HG03045 (cell line): ENCODE data around the gene HIVEP1.
"Not testable (repeated sequence)": the region's sequence is repeated elsewhere in the genome, so short reads cannot be mapped to it uniquely, and the experiment has no call there.

Experiments used
- ATAC-seq: cut with Tn5 transposase; IDR thresholded peaks from one replicate; pipeline ENCODE4 v1.9.1; 2021; ENCODE audit warnings: mild to moderate bottlenecking, moderate library complexity; ENCODE audit not compliant: unreplicated experiment

Gene HIVEP1

DNA sequence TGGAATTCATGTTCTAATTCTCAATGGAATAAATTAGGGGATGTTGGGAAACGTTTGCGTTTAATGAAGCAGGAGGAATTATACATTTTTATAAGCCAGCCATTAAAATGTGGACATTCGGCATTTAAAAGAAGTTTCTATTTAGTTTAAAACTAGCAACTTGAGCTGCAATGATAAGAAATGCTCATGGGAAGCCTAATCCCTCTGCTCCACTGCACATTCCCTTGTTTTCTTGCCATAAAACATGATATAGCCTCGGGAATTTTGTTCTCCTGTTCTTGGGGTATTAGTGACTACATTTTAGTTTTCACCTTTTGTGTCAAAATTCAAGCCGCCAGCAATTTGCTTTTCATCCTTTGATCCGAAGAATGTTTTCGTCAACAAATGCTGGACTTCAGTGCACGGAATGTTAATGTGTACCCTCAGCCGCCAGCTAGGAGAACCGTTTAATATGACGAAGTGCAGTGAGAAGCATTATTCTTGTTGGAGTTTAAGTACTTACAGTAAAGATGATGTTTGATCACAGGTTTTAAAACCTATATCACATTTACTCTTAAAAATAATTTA is 137.9 kb downstream of the HIVEP1 start:
- no peak for ATAC-seq

DNA sequence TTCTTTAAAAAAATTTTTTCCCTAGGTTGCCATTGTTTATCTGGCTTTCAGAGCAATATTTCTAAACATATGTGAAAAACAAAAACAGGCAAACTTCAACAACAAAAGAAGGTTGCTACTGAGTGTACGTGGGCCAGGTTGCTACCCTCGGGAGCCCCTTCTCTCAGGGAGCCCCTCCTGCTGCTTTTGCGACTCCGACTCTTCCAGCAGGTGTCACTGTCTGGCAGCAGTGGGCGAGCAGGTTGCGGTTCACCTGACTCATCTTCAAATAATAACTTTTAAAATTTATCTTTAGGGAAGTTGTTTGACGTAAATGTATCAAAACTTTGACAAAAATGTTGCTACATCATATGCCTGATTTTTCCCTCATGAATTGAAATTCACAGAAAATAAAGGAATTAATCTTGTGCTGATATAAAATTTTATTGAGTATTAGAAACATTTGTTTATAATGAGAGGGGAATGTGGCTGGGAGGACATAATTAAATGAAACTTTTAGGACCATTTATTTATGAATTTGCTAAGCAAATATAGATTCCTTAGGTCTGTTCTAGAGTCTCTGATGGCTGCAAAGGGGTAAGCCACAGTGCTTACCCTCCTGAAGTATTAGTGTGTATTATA is 138.8 kb downstream of the HIVEP1 start:
- no peak for ATAC-seq

DNA sequence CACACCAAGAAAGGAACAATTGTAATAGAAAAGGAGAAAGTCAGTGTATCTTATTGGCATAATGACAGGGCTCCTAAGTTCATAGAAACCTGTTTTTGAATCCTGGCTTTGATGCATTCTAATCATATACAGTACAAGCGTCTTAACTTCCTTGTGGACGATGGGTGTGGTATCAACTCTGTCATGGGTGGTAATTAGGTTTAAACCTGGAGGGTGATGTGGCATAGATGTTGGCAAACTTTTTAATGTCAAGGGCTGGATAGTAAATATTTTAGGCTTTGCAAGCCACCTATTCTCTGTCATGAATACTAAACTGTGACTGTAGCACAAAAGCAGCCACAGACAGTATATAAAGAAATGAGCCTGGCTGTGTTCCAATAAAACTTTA is 139.3 kb downstream of the HIVEP1 start:
- no peak for ATAC-seq

DNA sequence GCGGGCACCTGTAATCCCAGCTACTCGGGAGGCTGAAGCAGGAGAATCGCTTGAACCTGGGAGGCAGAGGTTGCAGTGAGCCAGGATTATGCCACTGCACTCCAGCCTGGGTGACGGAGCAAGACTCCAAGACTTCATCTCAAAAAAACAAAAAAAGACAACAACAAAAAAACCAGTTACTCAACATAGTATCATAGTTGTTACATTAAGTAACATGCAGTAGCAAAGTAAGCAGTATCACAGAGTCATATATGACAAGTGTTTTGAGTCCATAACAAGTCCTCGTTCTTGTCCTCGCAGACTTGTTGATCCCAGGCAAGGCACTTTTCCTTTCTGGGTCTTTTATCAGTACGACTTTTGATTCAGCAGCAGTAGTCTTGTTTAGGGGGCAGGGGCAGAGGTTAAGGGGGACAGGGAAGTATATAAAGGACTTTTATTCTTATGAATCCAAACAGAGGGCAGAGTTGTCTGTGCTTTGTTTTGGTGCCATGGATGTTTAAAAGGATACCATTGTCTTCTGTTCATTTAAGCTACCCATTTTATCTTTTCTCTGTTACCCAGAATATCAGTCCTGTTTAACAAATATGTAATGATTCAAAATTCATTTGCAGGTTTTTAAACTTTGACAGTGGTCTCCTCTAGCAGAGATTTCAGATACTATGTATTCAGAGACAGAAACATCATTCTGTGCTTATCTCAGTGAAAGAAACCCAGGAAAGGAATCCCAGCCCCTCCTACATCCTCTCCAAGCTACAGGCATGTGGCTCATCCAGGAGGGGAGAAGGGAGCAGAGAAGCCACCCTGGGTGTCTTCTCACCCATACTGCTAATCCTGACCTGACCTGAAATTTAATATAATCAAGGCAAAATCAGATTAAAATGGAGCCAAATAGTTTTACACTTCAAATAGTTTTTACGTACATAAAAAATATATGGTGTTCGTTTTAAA is 140.2 kb downstream of the HIVEP1 start:
- ATAC-seq: no peak

DNA sequence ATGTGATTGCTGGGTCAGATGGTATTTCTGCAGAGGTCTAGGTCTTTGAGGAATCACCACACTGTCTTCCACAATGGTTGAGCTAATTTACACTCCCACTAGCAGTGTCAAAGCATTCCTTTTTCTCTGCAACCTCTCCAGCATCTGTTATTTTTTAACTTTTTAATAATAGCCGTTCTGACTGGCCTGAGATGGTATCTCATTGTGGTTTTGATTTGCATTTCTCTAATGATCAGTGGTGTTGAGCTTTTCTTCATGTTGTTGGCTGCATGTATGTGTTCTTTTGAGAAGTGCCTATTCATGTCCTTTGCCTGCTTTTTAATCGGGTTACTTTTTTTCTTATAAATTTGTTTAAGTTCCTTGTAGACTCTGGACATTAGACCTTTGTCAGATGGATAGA is 143.7 kb downstream of the HIVEP1 start:
- not testable (repeated sequence) for ATAC-seq

DNA sequence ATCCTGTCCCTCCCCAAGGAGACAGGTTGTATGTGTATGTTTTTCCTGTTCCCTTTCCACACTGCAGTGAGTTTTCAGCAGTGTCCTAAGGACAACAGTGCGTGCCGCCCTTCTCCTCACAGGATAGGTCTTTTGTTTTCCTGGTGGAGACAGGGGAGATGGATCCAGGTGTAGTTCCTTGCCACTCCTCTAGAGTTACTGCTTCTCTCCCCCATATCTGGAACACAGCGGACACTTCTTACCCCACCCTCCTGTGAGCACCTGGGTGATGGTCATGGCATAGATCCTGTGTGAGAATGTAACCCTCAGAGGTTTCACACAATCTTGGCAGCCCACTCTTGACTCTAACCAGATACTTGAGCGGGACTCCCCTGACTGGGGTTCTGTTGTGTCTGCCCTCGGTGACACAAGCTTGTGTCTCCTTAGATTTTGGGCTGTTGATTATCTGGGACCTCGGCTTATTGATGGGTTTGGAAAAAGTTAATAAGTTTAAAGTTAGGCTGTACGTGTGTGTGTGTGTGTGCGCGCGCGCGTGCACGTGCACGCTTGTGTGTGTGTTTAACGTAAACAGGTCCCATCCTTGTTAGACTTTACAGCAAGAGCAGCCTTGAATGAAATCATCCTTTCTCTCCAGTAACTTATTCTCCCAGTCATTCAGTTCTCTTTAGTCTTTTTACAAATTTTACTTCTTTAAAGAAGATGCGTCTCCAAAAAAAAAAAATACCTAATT is 146.7 kb downstream of the HIVEP1 start:
- no peak for ATAC-seq

DNA sequence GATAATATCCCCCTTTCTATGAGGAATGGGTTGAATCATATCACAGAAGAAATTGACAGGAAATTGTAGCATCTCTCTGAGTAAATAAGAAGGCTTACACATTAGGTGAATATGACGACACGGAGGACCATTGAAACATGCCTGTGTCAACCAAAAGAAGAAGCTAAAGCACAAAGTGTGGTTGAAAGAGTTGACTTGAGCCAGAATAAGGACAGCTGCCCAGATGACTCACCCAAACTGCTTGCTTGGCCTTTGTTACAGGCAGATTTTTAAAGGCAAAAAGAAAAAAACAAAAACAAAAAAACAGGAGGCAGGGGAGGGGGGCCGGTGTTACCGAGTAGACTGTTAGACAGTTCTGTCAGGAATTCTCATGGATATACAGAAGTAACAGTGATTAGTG is 148.2 kb downstream of the HIVEP1 start:
- no peak for ATAC-seq

DNA sequence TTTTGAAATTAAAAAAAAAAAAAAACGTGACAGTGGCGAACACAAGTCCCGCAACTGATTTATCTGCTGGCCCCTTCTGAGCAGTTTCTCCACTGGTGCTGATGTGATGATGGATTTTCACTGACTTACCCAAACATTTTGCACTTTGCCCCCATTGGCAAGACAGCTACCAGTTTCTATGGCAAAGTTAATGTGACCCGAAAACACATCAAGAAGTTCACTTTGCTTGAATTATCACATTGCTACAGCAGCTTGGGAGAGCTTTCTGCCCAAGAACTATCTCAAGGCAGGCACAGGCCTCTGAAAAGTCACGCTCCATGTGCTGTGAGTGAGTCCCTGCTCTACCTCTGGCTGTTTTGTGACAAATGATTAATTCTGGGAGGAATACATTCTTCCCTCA is 150.1 kb downstream of the HIVEP1 start:
- ATAC-seq: no peak

DNA sequence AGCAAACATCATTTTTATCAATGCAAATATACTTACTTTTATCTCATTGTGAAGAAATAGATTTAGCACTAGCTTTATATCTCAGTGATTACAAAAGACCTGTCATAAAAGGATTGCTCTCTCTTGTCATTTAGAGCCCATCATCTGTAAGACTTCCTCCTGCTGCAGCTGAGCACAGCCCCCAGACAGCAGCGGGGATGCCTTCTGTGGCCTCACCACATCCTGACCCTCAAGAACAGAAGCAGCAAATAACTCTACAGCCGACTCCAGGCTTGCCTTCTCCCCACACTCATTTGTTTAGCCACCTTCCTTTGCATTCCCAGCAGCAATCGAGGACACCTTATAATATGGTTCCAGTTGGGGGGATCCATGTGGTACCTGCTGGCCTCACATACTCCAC is 151.0 kb downstream of the HIVEP1 start:
- no peak for ATAC-seq

DNA sequence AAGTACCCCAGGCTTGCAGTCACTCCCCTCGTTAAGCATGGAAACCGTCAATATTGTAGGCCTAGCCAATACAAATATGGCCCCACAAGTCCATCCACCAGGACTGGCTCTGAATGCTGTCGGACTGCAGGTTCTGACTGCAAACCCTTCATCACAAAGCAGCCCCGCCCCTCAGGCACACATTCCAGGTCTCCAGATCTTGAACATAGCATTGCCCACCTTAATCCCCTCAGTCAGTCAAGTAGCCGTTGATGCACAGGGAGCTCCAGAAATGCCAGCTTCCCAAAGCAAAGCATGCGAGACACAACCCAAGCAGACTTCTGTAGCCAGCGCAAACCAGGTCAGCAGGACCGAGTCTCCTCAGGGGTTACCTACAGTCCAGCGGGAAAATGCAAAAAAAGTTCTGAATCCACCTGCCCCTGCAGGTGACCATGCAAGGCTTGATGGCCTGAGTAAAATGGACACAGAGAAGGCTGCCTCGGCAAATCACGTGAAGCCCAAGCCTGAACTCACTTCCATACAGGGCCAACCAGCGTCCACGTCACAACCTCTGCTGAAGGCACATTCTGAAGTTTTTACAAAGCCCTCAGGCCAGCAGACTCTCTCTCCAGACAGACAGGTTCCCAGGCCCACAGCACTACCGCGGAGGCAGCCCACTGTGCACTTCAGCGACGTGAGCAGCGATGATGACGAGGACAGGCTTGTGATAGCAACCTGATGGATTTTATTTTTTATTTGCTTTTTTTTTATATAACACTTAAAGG is 151.8 kb downstream of the HIVEP1 start:
- no peak for ATAC-seq

DNA sequence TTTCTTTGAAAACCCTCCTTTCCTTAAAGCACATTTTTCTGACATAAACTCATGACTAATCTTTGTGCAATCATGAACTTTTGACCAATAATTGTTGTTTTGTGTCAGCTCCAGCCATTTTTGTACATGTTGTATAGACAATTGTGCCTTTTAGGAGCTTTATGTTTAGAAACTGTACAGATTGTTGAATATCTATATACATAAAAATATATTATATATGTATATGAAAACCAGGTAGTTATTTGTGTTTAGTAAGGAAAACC is 152.3 kb downstream of the HIVEP1 start:
- no peak for ATAC-seq

DNA sequence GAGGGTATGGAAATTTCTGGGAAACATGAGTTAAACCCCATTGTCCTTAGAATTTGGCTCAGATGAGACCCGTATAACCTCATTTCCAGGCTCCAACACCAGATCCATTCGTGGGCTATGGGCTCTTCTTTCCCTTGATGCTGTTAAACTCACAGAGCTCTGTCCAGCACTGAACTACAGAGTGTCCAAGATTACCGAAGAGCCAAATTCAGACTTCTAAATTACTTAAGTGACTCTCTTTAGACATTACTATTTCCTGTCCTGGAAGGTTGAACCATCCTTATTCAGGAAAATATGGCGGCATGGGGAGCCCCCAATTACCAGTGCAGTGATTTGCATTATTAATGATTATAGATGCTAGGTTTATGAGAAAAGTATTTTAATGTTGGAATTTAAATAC is 153.2 kb downstream of the HIVEP1 start:
- no peak for ATAC-seq

DNA sequence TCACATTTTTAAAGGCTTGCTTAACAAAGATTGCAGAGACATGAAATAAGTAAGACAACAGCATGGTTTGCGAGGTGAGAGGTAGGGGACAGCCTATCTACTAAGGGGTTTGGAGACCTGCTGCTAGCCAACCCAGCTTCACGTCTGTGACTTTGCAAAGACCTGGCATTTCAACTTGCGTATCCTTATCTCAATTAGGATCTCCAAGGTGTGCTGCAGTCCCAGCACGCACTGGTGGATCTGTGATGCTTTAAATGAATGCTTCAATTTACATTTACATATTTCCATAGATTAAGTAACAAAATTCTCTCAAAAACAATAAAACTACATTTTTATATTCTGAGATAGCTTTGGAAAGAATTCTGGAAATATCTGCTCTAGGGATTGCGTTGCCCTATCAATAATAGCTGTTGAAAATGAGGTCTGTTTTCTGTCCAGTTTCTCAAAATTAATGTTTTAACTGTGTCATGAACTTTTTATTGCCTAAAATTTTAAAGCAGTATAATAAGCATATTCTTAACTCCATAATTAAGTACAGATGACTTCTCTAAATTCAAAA is 153.7 kb downstream of the HIVEP1 start:
- no peak for ATAC-seq

DNA sequence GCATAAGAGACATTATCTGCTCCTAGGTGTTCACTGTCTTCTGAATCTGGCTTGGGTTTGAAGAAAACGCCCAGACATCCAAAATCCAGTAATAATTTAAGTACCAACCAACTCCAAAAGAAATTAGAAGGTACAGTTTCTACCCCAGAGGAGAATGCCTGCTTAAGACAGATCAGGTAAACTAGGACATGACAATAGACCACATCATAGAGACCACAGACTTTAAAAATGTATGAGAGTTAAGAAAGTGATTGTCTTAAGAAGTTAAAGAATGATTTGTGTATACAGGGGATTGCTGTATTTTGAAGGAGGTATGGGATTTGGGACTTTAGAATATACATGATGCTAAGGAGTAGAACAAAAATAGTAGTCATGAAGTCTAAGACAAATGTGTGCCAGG is 157.3 kb downstream of the HIVEP1 start:
- no peak for ATAC-seq

DNA sequence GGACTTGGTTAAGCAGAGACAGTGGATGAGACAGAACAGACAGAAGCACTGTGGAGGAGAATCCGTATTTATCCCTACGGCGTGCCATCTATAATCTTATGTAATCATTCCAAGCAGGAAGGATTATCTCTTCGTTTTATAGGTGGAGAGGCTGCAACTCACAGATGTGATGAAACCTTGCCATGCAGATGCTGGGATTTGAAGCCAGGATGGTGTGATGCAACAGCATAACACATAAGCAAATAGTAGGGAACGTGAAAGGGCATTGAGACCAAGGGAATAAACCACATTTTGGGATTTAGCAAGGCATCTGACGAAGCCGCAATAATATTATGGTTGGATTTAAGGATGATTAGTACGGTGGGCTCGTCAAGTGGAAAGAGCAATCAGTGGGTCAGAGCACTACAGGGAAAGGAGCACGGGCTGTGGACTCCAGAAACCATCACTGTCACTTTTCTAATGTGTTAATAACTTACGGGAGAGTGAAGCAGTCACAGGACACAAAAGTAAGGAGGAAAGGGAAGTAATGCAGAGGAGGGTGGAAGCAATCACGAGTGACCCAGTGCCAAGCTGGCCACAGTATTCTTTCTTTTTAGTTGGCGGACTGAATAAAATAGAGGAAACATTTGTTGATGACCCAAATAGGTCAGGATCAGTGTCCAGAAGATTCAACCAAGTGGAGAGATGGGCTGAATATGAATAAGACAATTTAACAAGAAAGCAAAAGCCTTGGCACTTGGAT is 158.4 kb downstream of the HIVEP1 start:
- no peak for ATAC-seq

DNA sequence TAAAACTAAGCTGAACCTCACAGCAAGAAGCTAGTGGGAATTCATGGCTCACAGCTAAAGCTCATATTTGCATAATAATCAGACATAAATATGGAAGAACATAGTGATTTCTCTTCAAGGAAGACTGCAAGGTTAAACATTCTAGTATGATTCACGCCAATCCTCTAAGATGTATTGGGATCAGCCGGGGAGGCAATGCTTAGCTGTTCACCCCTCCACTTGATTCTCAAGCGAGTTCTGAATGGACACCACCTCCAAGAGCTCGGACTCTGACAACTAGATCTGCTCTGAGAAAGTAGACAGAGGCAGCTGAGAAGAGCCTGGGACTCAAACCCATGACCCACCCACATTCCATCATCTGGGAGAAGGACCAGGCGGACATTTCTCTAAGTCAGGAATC is 159.6 kb downstream of the HIVEP1 start:
- ATAC-seq: no peak

DNA sequence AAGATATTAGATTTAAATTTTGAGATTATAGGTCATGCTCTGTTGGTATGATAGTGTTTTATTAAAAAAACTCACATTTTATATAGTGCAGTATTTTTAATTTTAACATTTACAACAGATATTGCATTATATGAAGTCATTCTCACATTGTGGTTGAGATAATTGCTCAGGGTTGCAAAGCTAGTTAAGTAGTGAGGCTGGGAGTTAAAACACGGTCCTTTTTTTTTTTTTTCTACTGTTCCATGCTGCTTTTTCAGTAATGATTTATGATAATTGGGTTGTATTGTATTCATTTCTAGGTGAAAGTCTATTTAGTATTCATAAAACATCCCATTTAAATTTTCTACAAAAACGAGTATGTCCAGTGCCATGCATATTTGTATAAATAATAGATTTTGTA is 160.5 kb downstream of the HIVEP1 start:
- ATAC-seq: no peak

DNA sequence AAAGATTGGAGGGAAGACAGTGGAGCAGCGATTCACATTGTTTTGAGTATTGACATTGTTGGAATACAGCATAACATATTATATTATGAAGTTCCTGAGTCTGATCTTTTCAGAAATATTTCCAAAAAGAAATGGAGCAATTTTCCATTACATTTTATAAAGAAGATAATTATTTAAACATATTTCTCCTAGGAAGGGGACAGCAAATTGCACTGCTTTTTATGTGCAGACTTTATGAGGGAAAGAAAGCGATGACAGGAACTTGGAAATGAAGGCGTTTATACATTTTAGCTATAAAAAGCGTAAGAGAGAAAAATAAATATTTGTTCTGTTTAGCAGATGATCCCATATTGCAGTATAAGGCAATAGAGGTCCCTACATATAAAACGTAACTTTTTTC is 161.1 kb downstream of the HIVEP1 start:
- ATAC-seq: no peak

DNA sequence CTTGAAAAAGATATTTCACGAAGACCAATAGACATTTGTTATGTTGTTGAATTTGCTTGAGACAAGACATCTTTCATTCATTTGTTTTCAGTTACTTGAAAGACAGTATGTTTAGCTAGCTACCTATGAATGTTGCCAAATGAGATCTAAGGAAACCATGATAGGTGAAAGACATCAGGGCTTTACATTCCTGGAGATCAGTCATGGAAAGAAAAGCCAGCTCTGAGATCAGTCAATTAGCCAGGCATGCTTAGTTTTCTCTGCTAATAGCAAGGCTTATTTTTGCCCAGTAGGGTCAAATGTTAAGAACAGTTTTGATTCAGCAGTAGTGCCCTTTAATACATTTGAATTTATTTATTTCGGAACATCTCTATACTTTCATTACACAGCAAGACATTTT is 161.5 kb downstream of the HIVEP1 start:
- ATAC-seq: no peak

DNA sequence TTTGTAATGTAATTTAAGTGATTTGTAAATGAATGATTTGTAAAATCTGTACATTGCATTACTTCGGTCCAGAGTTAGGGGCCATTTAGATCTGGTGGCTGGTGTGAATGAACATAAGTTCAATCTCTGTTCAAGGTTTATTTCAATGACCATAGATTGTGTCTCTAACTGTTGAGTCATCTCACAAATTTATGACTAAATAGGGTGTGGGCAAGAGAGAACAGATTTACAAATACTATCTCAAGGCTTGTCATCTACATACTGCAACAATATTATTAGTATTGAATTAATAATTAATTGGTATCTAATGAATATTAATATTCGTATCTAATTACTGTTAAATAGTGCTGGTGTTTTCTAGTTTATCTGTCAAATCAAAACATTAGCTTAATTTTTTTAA is 162.8 kb downstream of the HIVEP1 start:
- no peak for ATAC-seq
